Vagina (tissue), 2 donors: Measurements from ENCODE around the gene MICAL3.

Experiments
- CTCF ChIP-seq, 3 experiments: fragments of 450-650 bp in 2 of 3; fragments of 200-600 bp in 1 of 3; sonication (generic) in 1 of 3; IDR thresholded peaks; one replicate each; pipeline ENCODE4 v1.5.1; 2017 to 2019; ENCODE audit warnings: antibody characterized with exemption in 3 of 3, mild to moderate bottlenecking in 2 of 3, moderate library complexity in 2 of 3
- POLR2A ChIP-seq, 2 donors: fragments of 450-650 bp; IDR thresholded peaks; one replicate each; pipeline ENCODE4 v1.6.1; 2017; ENCODE audit warnings: antibody characterized with exemption in 2 of 2, mild to moderate bottlenecking in 2 of 2, moderate library complexity in 2 of 2
- POLR2AphosphoS5 ChIP-seq, 2 donors: sonication (generic); formaldehyde crosslinking; IDR thresholded peaks; one replicate each; pipeline ENCODE4 v1.9.0; 2017; ENCODE audit warnings: antibody characterized with exemption in 2 of 2, mild to moderate bottlenecking in 2 of 2, low read depth in 1 of 2; ENCODE audit not compliant: insufficient read depth in 1 of 2

DNA sequence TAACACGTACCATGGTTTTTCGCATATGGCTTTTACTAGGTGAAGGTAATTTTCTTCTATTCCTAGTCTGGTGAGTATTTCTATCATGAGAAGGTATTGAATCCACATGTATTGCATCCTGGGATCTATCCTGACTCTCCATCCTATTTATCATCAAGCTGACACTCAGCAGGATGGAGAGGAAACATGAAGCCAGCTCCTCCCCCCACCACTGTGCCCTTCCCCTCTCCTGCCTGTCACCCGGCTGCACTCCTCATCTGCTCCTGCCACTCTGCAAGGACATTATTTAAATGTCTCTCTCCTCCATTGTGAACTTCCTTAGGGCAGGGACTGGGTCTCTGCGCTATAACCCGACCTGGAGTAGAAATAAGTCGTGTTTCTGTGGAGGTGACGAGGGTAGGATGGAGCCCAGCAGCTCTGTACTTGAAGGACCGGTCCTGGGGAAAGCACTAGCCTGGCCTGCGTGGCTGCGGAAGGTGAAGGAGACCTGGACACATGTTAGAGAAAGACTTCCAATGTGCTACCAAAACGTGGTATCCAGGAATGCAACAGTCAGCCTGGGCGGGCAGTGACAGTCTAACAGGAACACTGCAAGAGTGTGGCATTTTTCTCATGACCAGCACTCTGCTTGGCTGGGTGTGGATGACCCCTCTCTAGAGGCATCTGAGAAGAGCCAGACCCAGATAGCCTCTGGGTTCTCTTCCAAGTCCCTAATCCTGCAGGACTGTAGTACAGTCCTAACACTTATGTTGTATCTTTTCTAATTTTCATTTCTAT lies 111.2 kb downstream of the MICAL3 start:
- TF ChIP-seq POLR2AphosphoS5 (IDR thresholded peaks at IDR 0.05; ENCODE audit: insufficient read depth in 1 of 2, low read depth in 1 of 2) (no peak), CTCF (IDR thresholded peaks at IDR 0.05) (no peak), POLR2A (IDR thresholded peaks at IDR 0.05) (no peak)
